B cell (primary cell): ENCODE measurements around the gene NMNAT2.

Experiments
- CTCF ChIP-seq: fragments of 200-600 bp; IDR thresholded peaks from one replicate; pipeline ENCODE4 v1.8.0; 2022; ENCODE audit warnings: antibody characterized with exemption, mild to moderate bottlenecking
- EZH2 ChIP-seq: IDR thresholded peaks from 2 replicates; pipeline ENCODE4 v1.6.1; 2012; ENCODE audit warnings: borderline replicate concordance, low read depth, mild to moderate bottlenecking, moderate library complexity, low read length; ENCODE audit not compliant: insufficient read depth, poor library complexity, severe bottlenecking

GRCh38 chr1:183200451-183200850 lies 217.7 kb downstream of the NMNAT2 start:
- TF ChIP-seq CTCF (no peak), EZH2 (no peak)
